Left lung (tissue), 10 donors: ENCODE results near the gene TK1. TPM values are rescaled to one million over a fixed set of nuclear protein-coding genes. Genes with fewer than 3 reads are reported as not detected.

ENCODE experiments used
- ATAC-seq: fragments of 200-7000 bp; cut with Tn5 transposase; one replicate; pipeline ENCODE4 v1.9.1; 2020; ENCODE audit warnings: moderate library complexity
- DNase-seq, 4 donors: peaks; one replicate each; pipeline ENCODE4 v3.0.0-alpha.2; 2013 to 2020
- H3K27ac ChIP-seq, 2 donors: fragments of 200-600 bp; sonication (generic) in 1 of 2; one replicate each; pipeline versions ENCODE4 v1.5.0 to v1.8.0; 2020 to 2021
- H3K27me3 ChIP-seq, 2 donors: fragments of 200-600 bp; sonication (generic) in 1 of 2; one replicate each; pipeline versions ENCODE4 v1.5.0 to v1.8.0; 2020 to 2021
- H3K36me3 ChIP-seq, 2 donors: fragments of 200-600 bp; sonication (generic) in 1 of 2; one replicate each; pipeline versions ENCODE4 v1.5.0 to v1.8.0; 2020 to 2021
- H3K4me1 ChIP-seq, 2 donors: fragments of 200-600 bp; one replicate each; pipeline ENCODE4 v1.8.0; 2021
- H3K4me3 ChIP-seq, 2 donors: fragments of 200-600 bp; sonication (generic) in 1 of 2; one replicate each; pipeline versions ENCODE4 v1.5.0 to v1.8.0; 2020 to 2021; ENCODE audit warnings: mild to moderate bottlenecking in 1 of 2
- H3K9me3 ChIP-seq, 2 donors: fragments of 200-600 bp; sonication (generic) in 1 of 2; one replicate each; pipeline versions ENCODE4 v1.5.0 to v1.8.0; 2020 to 2021
- intact Hi-C, 2 donors: fragments of 100-400 bp; cut with DNase I; formaldehyde crosslinking; loops; one replicate each; pipeline versions ENCODE4 v1.11.2 to v1.14.2; 2022
- polyA plus RNA-seq, 6 donors: library from polyadenylated mRNA; unstranded; fragments of 120-200 nt; gene quantifications; one replicate each; pipeline ENCODE4 v1.2.1, GENCODE V29; 2013; ENCODE audit not compliant: insufficient read length in 6 of 6
- total RNA-seq, 2 donors: library from RNA; stranded (reverse); fragmentation: NEBNext Ultra II Directional; extraction: Animal tissue kit (Norgen Biotek cat#: 25700); gene quantifications; one replicate each; pipeline ENCODE4 v1.2.1, GENCODE V29; 2021
- TF ChIP-seq, protein P1 (sequence below), 2 donors: fragments of 200-600 bp; sonication (generic) in 1 of 2; IDR thresholded peaks; one replicate each; pipeline versions ENCODE4 v1.5.0 to v1.8.0; 2021; ENCODE audit warnings: antibody characterized with exemption in 2 of 2
- donor health status: DM: no; HTN: yes; CAD: no.
- donor health status: DM: no; HTN: no; CAD: no.

TK1 gene
- total and polyA plus RNA-seq, 8 donors, result 22.5 to 54.9 (median 28.2) TPM

DNA sequence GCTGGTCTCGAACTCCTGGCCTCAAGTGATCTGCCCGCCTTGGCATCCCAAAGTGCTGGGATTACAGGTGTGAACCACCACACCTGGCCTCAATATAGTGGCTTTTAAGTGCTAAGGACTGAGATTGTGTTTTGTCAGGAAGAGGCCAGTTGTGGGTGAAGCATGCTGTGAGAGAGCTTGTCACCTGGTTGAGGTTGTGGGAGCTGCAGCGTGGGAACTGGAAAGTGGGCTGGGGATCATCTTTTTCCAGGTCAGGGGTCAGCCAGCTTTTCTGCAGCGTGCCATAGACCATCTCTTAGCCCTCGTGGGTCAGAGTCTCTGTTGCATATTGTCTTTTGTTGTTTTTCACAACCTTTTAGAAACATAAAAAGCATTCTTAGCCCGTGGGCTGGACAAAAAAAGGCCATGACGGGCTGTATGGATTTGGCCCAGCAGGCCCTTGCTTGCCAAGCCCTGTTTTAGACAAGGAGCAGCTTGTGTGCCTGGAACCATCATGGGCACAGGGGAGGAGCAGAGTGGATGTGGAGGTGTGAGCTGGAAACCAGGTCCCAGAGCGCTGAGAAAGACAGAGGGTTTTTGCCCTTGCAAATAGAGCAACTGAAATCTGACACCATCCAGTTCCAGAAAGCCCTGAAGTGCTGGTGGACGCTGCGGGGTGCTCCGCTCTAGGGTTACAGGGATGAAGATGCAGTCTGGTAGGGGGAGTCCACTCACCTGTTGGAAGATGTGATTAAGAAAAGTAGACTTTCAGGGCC is 32.7 kb upstream of the TK1 start:
- peaks cover under 1 to 8% of the 10 kb centered on the region in 2 donors for H3K4me1 ChIP-seq
- DNase-seq (no peak), ATAC-seq (peak; percentile 13)
- H3K36me3 ChIP-seq, result peaks cover 0 to 15% of the 10 kb centered on the region in 2 donors
- no peaks in the 10 kb centered on the region for H3K9me3 ChIP-seq
- intact Hi-C loops, result no loop called here
- TF ChIP-seq, protein P1, sequence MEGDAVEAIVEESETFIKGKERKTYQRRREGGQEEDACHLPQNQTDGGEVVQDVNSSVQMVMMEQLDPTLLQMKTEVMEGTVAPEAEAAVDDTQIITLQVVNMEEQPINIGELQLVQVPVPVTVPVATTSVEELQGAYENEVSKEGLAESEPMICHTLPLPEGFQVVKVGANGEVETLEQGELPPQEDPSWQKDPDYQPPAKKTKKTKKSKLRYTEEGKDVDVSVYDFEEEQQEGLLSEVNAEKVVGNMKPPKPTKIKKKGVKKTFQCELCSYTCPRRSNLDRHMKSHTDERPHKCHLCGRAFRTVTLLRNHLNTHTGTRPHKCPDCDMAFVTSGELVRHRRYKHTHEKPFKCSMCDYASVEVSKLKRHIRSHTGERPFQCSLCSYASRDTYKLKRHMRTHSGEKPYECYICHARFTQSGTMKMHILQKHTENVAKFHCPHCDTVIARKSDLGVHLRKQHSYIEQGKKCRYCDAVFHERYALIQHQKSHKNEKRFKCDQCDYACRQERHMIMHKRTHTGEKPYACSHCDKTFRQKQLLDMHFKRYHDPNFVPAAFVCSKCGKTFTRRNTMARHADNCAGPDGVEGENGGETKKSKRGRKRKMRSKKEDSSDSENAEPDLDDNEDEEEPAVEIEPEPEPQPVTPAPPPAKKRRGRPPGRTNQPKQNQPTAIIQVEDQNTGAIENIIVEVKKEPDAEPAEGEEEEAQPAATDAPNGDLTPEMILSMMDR (IDR thresholded peaks at IDR 0.05), result no peak
- no peaks in the 10 kb centered on the region for H3K27me3 ChIP-seq
- no peak overlapping the region for H3K4me3 ChIP-seq
- no peak overlapping the region for H3K27ac ChIP-seq

DNA sequence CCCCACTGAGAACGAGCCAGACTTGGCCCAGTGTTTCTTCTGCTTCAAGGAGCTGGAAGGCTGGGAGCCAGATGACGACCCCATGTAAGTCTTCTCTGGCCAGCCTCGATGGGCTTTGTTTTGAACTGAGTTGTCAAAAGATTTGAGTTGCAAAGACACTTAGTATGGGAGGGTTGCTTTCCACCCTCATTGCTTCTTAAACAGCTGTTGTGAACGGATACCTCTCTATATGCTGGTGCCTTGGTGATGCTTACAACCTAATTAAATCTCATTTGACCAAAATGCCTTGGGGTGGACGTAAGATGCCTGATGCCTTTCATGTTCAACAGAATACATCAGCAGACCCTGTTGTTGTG is 27.8 kb upstream of the TK1 start:
- Histone ChIP-seq H3K4me1 (peaks cover 4 to 20% of the 10 kb centered on the region in 2 donors), H3K27me3 (no peaks in the 10 kb centered on the region), H3K36me3 (peaks cover 0 to 5% of the 10 kb centered on the region in 2 donors), H3K27ac (no peak overlapping the region), H3K4me3 (peak overlapping the region; percentile 46 to 48), H3K9me3 (no peaks in the 10 kb centered on the region)
- intact Hi-C loops, result no loop called here
- ATAC-seq (no peak), DNase-seq (no peak)
- TF ChIP-seq, protein P1 (IDR thresholded peaks at IDR 0.05), result no peak

DNA sequence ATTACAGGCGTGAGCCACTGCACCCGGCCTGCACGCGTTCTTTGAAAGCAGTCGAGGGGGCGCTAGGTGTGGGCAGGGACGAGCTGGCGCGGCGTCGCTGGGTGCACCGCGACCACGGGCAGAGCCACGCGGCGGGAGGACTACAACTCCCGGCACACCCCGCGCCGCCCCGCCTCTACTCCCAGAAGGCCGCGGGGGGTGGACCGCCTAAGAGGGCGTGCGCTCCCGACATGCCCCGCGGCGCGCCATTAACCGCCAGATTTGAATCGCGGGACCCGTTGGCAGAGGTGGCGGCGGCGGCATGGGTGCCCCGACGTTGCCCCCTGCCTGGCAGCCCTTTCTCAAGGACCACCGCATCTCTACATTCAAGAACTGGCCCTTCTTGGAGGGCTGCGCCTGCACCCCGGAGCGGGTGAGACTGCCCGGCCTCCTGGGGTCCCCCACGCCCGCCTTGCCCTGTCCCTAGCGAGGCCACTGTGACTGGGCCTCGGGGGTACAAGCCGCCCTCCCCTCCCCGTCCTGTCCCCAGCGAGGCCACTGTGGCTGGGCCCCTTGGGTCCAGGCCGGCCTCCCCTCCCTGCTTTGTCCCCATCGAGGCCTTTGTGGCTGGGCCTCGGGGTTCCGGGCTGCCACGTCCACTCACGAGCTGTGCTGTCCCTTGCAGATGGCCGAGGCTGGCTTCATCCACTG is 27.3 kb upstream of the TK1 start, which contains the start of gene BIRC5:
Gene BIRC5, plus strand, starts transcription at position 238 of the 690 bp plus-strand sequence. Its CDS starts 64 bp downstream, at position 302.
- Histone ChIP-seq H3K27me3 (no peaks in the 10 kb centered on the region), H3K36me3 (no peaks in the 10 kb centered on the region), H3K4me3 (peak within 1 kb of the TSS; percentile 46 to 48), H3K4me1 (peaks cover 4 to 20% of the 10 kb centered on the region in 2 donors), H3K9me3 (no peaks in the 10 kb centered on the region), H3K27ac (no peak within 1 kb of the TSS)
- intact Hi-C loops, result no loop called here
- TF ChIP-seq, protein P1 (IDR thresholded peaks at IDR 0.05), result no peak
- ATAC-seq, result peak; percentile 100
- DNase-seq, result peak; percentile 72 to 96 (median 90)

DNA sequence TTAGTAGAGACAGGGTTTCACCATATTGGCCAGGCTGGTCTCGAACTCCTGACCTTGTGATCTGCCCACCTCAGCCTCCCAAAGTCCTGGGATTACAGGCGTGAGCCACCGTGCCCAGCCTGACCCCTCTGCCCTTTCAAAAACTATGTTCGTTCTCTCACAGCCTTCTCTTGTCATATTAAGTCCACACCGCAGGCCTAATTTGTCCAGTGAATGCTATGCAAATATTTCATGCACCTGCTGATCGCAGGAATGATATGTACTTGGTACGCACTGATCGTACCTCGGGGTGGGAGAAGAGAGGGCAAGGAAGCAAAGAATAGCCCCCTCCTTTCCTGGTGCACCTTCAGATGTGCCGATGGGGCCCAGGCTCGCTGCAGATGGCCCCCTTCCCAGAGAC is 24.2 kb upstream of the TK1 start:
- peaks cover 4 to 28% of the 10 kb centered on the region in 2 donors for H3K4me1 ChIP-seq
- no peak overlapping the region for H3K27ac ChIP-seq
- DNase-seq, result no peak
- H3K27me3 ChIP-seq, result no peaks in the 10 kb centered on the region
- intact Hi-C loops, result no loop called here
- no peak for ATAC-seq
- TF ChIP-seq, protein P1 (IDR thresholded peaks at IDR 0.05), result no peak
- no peaks in the 10 kb centered on the region for H3K36me3 ChIP-seq
- H3K9me3 ChIP-seq, result no peaks in the 10 kb centered on the region
- no peak overlapping the region for H3K4me3 ChIP-seq

- Histone ChIP-seq H3K4me3 (no peak overlapping the region), H3K27me3 (no peaks in the 10 kb centered on the region), H3K36me3 (peaks cover 0 to 5% of the 10 kb centered on the region in 2 donors), H3K4me1 (peaks cover 4 to 25% of the 10 kb centered on the region in 2 donors), H3K27ac (no peak overlapping the region), H3K9me3 (no peaks in the 10 kb centered on the region)
- no peak for DNase-seq
- no peak for ATAC-seq
- TF ChIP-seq, protein P1 (IDR thresholded peaks at IDR 0.05), result no peak
- intact Hi-C loops, result no loop called here
These were observed 23.3 kb upstream of the TK1 start for GRCh38 chr17:78210111-78210510.
